TTC549 (cell line): ENCODE data around the gene GMDS.

Experiments used
- FAIRE-seq: peaks from 2 replicates; lab custom pipeline; 2012; peaks lifted over from hg19 to GRCh38; lab: Jason Lieb, UNC

GMDS gene

DNA sequence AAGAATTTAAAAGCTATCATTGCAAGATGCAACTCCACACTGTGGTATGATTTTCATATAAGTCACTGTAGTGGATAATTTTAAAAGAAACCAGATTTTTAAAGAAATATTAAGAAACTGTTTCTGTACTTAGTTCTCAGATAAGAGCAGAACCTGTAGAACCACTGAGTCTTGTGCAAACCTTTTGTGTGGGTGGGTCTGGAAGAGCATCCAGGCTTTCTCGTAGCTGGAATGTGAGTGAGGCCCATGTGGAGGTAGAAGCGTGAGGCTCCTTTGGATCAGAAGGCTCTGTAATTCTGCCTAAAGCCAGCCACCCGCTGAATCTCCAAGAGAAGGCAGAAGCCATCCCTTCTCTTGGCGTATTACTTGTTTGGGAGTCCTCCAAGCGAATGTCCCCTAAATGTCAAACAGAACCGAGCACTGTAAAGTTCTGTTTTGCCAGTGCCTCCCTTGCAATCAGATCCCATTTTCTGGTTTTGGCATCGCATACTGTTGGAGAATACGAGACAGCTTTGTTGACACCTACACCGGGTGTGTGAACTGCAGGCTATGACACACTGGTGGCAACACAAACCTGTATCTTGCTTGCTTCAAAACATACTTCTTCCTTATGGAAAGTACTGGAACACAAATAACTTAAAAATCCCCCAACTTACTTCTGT lies 447.0 kb downstream of the GMDS start:
- FAIRE-seq = no peak

DNA sequence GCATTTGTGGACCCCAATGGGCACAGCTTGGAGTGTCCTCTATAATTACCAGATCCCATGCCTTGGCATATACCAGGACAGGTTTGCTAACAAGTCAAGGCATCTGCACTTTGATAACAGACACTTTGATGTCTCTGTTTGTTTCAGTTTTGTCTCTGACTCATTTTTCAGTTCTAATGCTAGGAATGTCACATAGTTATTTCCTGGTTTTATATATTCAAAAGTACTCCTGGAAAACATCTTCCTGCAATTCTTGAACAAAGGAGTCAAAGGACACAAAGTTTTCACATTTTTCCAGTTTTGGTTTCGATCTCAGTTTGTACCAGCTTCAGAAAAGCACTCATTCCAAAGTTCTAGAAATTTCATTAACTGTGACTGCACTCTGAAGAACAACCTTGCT lies 447.6 kb downstream of the GMDS start:
- no peak for FAIRE-seq

DNA sequence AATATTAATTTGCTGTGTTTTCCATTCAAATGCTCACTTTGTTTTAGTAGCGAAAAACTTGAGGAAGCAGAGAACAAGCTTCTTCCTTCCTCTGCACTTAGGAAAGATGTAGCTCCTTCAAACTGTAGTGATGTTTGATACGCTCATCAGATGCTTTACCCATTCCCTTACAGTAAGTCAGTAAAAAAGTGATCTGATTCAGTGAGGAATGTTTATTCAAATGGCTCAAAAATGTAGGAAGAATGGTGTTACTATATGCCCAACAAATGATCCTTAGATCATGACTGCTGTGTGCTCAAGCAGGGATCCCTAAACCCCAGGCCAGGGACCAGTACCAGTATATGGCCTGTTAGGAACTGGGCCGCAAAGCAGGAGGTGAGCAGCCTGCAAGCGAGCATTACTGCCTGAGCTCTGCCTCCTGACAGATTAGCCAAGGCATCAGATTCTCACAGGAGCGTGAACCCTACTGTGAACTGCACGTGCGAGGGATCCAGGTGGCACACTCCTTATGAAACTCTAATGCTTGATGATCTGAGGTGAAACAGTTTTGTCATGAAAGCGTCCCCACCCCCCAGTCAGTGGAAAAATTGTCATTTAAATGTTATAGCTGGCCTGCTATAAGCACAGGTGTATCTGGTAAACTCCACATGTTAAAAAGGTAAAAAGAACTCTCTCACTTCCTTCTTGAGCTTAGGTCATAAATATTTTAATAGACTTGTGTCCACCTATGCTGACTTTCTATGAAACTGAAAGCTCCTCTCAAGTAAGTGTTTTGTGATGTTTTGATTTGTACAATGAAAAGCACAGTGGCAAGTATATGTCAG lies 448.5 kb downstream of the GMDS start:
- no peak for FAIRE-seq

DNA sequence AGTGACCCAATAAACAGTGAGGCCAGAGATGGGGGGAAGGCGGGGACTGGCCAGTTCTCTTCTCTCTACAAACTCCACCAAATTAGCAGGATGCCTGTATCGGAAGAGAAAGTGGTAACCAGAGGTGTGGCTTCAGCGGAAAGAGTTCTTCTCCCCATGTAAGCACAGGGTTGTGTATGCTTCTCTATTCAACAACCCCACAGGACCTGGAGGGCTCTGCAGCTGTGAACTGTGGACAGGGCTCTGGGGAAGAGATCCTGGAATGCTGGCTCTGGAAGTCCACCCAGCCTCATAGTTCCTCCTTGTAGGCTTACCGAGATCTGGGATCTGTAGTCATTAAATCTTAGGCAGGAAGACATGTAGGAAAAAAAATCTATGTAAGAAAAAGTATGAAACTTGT lies 449.5 kb downstream of the GMDS start:
- no peak for FAIRE-seq

DNA sequence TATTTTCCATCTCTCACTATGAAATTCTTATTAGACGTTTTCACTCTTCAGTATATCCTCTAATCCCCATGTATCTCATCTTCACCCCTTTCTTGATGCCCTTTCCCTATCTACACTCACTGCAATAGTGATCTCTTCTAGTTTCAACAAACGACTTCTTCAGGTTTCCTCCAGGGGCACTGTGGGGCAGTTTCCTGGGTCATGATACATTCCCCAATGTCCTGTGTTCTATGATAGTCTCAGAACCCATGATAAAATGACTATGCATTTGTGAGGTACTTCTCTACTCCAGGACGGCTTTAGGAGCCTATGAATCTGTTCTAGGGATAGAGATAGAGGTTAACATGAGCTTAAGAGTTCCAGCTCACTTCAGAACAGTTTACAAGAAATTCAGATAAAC lies 452.4 kb downstream of the GMDS start:
- FAIRE-seq = no peak

DNA sequence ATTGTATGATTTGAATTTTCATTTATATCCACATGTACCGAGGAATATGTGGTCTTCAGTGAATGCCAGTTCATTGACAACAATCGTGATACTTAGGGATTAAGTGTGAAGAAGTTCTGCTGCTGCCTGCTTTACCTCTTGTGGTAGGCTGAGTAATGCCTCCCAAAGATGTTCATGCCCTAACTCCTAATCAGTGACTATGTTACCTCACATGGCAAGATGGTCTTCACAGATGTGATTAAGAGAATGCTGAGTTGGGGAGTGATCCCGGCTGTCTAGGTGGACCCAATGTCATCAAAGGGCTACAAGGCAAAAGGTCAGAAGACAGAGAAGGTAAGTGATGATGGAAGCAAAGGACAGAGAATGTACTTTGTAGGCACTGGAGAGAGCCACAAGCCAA lies 454.7 kb downstream of the GMDS start:
- FAIRE-seq = no peak

DNA sequence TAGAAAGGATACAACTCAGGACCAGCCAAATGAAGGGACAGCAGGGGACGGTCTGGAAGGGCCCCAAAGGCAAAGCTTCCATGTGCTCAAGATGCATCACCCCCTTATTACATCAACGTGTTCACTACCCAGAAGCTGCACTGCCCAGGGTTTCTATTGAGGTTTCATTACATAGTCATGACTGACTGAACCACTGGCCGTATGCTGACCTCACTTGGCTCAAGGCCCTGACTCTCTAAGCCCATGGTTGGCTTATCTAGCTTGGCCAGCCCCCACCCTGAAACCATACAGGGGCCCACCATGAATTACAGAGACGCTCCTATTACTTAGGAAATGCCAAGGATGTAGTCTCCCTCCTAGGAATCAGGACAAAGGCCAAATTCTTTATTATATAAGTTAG lies 456.3 kb downstream of the GMDS start:
- no peak for FAIRE-seq

DNA sequence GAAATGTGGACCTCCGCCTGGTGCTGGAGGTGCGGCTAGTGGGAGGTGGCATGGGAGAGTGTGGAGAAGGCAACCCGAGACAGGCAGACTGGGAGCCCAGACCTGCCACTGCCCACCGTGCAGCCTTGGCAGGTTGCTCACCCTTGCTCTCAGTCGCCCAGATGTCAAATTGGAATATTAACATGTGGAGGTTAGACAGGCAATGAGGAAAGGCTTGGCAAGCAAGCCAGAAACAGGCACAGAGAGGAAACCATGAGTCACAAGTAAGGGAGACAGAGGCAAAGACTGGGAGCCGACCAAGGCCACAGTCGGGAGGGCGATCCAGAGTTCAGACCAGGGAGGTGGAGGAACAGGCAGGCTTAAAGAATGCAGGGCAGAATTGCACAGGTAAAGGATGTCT lies 457.5 kb downstream of the GMDS start:
- no peak for FAIRE-seq

DNA sequence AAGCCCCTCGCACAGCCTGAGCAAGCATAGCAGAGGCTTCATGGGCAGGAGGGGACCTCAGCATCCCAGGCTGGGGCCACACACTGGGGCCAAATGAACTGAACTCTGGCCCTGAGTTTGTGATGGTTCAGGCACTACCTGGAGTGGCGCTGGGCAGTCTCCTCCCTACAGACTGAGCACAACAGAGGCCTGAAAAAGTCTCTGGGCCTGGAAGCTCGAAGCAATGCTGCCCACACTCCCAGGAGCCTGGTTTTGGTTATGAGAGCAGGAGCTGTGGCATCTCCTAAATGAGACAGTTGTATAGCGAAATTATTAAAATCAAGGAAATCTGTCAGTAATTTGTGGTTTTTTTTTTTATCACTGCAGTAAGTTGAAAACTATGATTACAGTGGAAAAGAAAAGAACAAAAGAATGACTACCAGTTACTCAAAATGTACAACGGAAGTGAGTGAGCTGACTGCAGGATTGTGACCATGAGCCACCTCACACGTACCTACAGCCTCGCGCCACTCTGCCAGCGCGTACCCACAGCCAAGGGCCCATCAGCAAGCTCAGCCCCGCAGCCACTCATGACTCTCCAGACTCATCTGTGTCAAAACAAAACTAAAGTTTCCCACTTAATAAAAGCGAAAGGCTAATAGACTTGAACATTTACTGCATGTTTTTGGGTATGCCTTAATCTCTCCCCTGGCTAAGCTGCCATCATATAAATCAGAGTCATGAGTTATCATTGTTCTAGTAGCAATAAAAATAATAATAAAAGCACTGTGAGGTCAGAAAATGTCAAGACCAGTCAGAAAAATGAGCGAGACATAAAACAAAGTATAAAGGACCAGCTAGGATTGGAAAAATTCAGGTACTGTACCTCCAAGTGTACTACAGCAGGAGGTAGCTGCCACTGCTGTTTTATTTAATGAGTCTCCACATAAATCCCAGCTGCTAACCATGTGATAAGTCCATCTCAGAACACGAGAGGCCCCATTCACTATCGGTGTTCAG lies 458.7 kb downstream of the GMDS start:
- FAIRE-seq = no peak

DNA sequence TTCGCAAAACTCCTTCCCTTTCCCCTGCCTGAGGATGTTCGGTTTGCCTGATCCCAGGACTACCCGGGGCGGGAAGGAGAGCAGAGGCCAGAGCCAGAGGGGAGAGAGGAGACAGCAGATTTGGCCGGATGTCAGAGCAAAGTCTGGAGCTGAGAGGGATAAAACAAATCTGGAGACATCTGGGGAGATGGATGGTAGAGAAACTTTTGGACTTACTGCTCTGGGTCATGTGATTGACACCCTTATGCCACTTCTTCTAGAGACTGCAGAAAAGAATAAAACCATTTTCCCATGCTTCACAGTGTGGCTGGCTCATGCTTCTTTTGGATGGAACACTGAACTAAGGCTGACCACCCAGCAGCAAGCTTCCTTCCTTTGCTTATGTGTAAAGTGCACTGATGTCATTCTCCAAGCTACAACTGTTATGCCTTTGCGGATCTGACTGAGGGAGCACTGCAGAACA lies 461.0 kb downstream of the GMDS start:
- FAIRE-seq = no peak

DNA sequence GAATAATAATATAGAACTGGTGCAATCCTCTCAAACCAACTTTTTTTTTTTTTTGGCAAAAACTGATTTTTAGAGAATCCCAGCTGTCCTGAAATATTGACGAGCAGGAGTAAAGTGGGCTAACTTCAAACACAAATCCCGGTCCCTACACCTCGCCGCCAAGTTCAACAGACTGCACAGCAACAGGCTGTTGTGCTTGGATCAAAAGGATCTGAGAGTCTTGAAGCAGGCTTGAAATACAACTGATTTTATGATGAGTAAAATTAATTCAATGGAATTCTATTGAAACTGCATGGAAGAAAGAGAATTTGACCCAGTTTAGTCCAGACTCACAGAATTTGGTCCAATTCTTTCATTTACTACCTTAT lies 463.6 kb downstream of the GMDS start:
- no peak for FAIRE-seq

DNA sequence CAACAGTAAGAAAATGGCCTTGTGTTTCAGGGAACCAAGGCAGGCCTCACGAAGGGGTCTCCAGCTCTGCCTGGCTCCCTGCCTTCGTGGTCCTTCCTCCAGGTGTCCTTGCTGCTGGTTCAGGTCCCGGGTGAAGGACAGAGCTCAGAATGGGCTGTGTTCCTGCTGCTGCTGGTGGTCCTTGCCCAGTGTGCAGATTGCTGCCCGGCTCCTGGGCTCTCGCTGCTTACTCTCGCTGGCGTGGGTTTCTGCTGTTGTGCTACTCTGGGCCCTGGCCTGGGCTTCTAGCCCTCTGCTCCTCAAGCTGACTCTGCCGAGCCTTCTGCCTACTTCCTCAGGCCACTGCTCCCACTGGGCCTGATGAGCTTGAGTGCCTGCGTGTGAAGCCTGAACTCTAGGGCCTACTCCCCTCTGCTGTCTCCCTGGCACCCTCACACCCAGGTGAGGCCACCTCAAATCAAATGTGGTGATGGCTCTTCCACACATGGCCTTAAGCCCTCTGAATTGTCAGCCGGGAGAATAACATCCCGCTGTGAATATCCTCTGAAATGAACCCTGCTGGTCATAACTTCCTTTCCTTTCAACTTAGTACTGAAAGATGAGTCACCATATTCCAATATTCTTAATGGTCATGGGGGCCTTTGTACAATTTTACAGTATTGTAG lies 464.1 kb downstream of the GMDS start:
- no peak for FAIRE-seq

DNA sequence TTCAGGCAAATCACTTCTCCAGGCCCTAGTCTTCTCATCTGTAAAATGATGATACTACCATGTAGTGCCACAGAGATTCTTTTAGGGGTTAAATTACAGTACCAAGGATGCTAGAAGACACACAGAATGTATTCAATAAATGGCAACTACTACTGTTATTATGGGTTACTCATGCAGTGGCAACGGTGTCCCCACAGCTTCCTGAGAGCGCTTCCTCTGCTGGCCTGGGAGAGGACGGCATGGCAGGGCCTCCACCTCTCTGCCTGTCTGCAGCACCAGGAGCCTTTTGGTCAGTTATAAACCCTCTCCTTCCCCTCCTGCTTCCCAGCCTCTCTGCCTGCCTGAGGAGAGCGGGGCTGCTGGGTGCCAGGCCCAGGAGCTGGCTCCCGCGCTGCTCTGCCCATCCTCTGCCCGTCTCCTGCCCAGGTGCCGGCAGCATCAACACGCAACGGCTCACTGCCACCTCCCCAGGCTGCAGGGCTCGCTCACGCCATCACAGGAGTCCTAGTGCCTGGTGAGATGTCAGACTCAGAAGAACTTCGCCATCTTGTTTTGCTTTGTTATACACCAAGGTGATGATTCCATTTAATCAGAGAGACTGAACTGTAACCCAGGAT lies 465.0 kb downstream of the GMDS start:
- no peak for FAIRE-seq

DNA sequence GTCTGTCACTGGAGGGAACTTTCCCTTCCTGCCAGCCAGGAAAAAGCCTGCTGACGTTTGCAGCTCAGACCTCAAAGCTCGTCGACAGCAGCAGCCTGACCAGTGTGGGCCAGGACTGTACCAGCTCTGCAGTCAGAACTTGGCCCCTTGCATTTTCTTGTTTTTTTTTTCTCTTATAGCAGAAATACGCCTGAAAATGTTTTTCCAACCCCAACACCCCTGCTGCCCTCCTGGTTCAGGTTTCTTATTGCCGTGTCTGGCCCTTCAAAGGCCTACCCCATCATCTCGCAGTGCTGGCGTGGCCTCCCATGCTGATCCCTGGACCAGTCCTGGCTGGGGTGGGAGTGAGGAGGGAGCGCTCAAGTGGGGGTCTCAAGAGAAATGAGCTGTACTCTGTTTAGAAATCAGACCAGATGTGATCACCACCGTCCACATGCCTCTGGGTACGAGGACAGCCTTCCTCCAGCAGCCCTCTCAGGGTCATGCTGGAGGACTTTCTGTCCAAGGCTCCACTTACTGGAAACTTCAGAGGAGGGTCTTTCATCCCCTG lies 466.6 kb downstream of the GMDS start:
- FAIRE-seq = no peak

DNA sequence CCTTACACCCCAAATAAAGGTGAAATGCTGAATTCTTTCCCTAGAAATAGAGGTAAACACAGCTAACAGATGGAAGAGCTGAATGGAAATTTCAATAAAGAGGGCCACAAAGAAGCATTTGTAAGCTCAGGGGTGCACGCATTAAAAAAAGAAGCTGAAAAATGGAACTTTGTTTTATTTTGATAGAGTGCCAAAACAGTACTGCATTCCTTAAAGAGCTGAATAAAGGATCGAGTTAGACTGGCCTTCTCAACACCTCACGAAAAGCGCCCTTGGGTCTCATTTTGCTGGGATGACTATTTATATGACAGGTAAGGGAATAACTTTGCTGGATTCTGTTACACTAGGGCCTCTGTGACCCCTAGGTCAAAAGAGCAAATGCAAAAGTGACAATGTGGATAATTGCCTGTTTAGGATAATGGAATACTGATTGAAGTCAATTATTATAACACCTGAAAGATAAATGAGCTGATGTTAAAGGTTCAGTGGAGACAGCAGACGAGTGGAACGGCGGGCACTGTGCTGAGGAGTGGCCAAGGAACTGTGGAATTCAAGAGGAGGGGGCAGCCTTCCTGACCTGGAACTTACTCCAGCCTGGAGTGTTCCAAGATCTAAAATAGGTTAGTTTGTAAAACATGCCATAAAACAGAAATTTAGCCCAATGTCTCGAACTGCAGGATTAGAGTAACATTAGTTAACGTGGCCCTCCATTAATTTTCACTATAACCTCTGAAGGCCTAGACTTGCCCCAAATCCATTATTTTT lies 467.3 kb downstream of the GMDS start:
- no peak for FAIRE-seq

DNA sequence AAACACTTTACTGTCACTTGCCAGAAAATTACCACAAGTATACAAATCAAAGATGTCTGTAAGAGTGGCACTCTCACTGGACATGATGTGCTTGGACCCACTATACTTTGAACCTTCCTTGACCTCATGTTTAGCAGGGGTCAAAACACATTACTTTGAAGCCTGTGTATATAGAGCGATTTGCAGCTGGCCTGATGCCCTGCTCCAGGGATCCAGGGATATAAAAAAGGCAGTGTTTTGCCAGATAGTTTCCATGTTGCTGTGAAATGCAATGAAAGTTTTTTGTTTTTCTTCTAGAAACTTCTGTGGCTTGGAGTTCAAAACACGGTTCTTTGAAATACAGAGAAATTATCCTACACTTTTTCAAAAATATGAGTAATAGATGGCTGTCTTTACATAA lies 470.0 kb downstream of the GMDS start:
- no peak for FAIRE-seq

DNA sequence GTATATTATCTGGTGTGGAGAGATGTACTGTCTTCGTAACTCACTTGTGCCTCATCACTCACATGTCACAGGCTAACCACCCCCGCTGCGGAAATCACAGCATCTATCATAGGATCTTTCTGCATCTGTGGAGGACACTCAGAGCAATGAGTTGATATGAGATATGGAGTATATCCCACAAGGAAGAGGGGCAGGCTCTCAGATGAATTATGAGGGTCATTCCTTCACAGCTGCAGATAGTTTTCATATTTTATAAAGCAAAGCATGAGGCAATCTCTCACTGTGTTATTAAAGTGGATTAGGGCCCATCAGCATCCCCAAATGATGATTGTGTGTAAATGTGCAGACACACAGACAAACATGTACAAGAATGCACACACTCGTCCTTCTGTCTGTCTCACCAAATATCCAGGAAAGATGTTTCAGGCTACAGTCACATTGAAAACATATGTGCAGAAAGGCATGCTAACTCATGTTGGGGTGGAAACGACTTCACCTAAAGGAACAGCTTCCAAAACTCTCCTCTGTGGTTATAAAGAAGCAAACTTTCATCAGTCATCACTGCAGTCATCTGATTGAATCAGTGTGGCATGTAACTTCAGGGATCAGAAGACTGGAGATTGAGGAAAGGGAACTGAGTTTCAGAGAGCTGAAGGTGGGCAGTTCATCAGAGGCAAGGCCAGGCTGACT lies 471.0 kb downstream of the GMDS start:
- no peak for FAIRE-seq

DNA sequence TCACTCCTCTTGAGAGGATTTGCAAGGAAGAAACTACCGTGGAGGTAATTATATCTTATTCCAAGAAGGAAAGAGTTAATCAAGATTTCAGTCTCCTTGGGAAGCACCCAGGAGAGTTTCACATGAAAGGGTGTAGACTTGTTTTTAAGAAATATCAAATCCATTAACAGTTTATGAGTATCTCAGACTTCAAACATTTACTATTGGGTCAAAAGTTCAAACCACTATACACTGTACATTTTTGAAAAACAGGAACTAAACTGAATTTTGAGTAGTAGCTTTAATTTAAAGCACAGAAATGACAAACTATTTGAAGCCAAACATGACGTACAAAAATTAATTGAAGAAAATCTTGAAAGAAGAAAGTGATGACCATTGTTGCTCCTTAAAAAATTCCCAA lies 471.7 kb downstream of the GMDS start:
- FAIRE-seq = no peak

DNA sequence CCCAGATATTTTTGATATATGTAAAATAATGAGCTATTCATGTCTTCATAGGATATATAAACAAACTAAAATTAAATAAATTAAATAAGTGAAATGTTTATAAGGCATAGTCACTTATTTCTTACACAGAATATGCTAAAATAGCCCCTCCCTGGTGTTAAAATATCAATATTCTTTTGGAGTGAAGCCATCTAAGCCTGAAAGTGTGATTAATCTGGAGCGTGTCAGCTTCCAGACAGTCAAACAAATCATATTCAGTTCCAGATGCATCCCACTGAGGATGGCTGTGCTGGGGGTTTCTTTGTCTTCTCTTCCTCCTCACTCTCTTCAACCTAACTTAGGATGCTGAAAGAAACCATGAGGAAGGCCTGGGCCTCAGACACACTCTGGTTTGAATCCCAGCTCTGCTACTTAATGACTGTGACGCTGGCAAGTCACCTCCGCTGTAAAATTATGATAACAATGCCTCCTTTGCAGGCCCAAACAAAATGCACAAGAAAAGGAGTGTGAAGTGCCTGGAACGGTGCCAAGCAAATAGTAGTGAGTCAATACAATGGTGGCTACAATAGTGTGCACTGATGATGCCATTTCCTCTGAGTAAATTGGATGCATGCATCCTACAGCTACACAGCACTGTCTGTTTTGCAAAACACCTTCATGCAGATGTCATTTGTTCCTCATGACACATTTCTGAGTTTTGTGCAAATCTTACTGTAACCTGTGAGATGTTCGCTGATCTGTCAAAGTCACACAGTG lies 474.3 kb downstream of the GMDS start:
- no peak for FAIRE-seq
